ENCODE data around the gene FERMT2. TPM values are rescaled to one million over a fixed set of nuclear protein-coding genes. Genes with fewer than 3 reads are reported as not detected.

FERMT2 gene
- total RNA-seq, 1 donor from 2014 or later = 0.51 TPM

GRCh38 chr14:52906141-52906601 lies 44.7 kb downstream of the FERMT2 start:
- intact Hi-C loops (cut with micrococcal nuclease) = no loop called here
- Mint-ChIP-seq H3K36me3 (ENCODE audit: low read depth) (no peaks in the 10 kb centered on the region), H3K4me3 (no peak overlapping the region), H3K4me1 (no peaks in the 10 kb centered on the region), H3K9me3 (no peaks in the 10 kb centered on the region), H3K27ac (no peak overlapping the region), H3K27me3 (no peaks in the 10 kb centered on the region)
- DNase-seq (no peak), ATAC-seq (ENCODE audit: low read depth) (no peak)
- CTCF ChIA-PET = interaction anchor here (0.6 kb wide), 1 partner anchor 148 kb away, joined by 3 read pairs; no protein-coding TSS in a partner anchor
- no peak for TF ChIP-seq CTCF (IDR thresholded peaks at IDR 0.05)
- POLR2A ChIA-PET = no interaction called here

- ATAC-seq (ENCODE audit: low read depth) (no peak), DNase-seq (no peak)
- ChIA-PET CTCF (no interaction called here), POLR2A (no interaction called here)
- H3K9me3 Mint-ChIP-seq = no peaks in the 10 kb centered on the region
- H3K4me3 Mint-ChIP-seq = no peak overlapping the region
- intact Hi-C loops (cut with micrococcal nuclease) = no loop called here
- TF ChIP-seq CTCF (IDR thresholded peaks at IDR 0.05) = no peak
- no peaks in the 10 kb centered on the region for H3K36me3 Mint-ChIP-seq (ENCODE audit: low read depth)
- H3K27me3 Mint-ChIP-seq = peaks cover 1% of the 10 kb centered on the region
- H3K27ac Mint-ChIP-seq = no peak overlapping the region
- no peaks in the 10 kb centered on the region for H3K4me1 Mint-ChIP-seq
These were observed 47.8 kb downstream of the FERMT2 start for GRCh38 chr14:52902971-52903619.

- Mint-ChIP-seq H3K9me3 (no peaks in the 10 kb centered on the region), H3K4me1 (no peaks in the 10 kb centered on the region), H3K27ac (no peak overlapping the region), H3K4me3 (no peak overlapping the region), H3K27me3 (peaks cover 1% of the 10 kb centered on the region), H3K36me3 (ENCODE audit: low read depth) (no peaks in the 10 kb centered on the region)
- DNase-seq (no peak), ATAC-seq (ENCODE audit: low read depth) (no peak)
- no peak for TF ChIP-seq CTCF (IDR thresholded peaks at IDR 0.05)
- ChIA-PET POLR2A (no interaction called here), CTCF (no interaction called here)
- intact Hi-C loops (cut with micrococcal nuclease) = no loop called here
These were observed 49.4 kb downstream of the FERMT2 start for GRCh38 chr14:52901357-52901980.

- ChIA-PET CTCF (no interaction called here), POLR2A (no interaction called here)
- Mint-ChIP-seq H3K27ac (no peak overlapping the region), H3K27me3 (peaks cover 1% of the 10 kb centered on the region), H3K36me3 (ENCODE audit: low read depth) (no peaks in the 10 kb centered on the region), H3K9me3 (no peaks in the 10 kb centered on the region), H3K4me3 (no peak overlapping the region), H3K4me1 (no peaks in the 10 kb centered on the region)
- no peak for ATAC-seq (ENCODE audit: low read depth)
- DNase-seq = no peak
- intact Hi-C loops (cut with micrococcal nuclease) = no loop called here
- no peak for TF ChIP-seq CTCF (IDR thresholded peaks at IDR 0.05)
These were observed 50.1 kb downstream of the FERMT2 start for GRCh38 chr14:52900731-52901130.

GRCh38 chr14:52898496-52898895 lies 52.4 kb downstream of the FERMT2 start:
- no peak for ATAC-seq (ENCODE audit: low read depth)
- ChIA-PET CTCF (no interaction called here), POLR2A (no interaction called here)
- no peak for TF ChIP-seq CTCF (IDR thresholded peaks at IDR 0.05)
- peaks cover 1% of the 10 kb centered on the region for H3K27me3 Mint-ChIP-seq
- H3K9me3 Mint-ChIP-seq = no peaks in the 10 kb centered on the region
- intact Hi-C loops (cut with micrococcal nuclease) = no loop called here
- H3K4me3 Mint-ChIP-seq = no peak overlapping the region
- no peak for DNase-seq
- no peaks in the 10 kb centered on the region for H3K4me1 Mint-ChIP-seq
- no peaks in the 10 kb centered on the region for H3K36me3 Mint-ChIP-seq (ENCODE audit: low read depth)
- H3K27ac Mint-ChIP-seq = no peak overlapping the region

Data from activated B cell treated with CpG ODN at 0.5 μM for 24 hours (primary cell).